Measurements from ENCODE around the gene AHNAK.

AHNAK gene

GRCh38 chr11:62401811-62402210, 144.8 kb downstream of the AHNAK start:
- no peak for DNase-seq
- in situ Hi-C loops (cut with MboI; ENCODE audit: low pct_unique_long_range_greater_than_20kb, low sequenced_read_pairs), result no loop called here

GRCh38 chr11:62401356-62401755, 145.2 kb downstream of the AHNAK start:
- no peak for DNase-seq
- in situ Hi-C loops (cut with MboI; ENCODE audit: low pct_unique_long_range_greater_than_20kb, low sequenced_read_pairs), result no loop called here

GRCh38 chr11:62400760-62401159, 145.8 kb downstream of the AHNAK start:
- DNase-seq, result no peak
- in situ Hi-C loops (cut with MboI; ENCODE audit: low pct_unique_long_range_greater_than_20kb, low sequenced_read_pairs), result no loop called here

GRCh38 chr11:62400281-62400680, 146.3 kb downstream of the AHNAK start:
- no peak for DNase-seq
- in situ Hi-C loops (cut with MboI; ENCODE audit: low pct_unique_long_range_greater_than_20kb, low sequenced_read_pairs), result no loop called here

GRCh38 chr11:62399878-62400266, 146.7 kb downstream of the AHNAK start:
- in situ Hi-C loops (cut with MboI; ENCODE audit: low pct_unique_long_range_greater_than_20kb, low sequenced_read_pairs), result loop anchor here (25.0 kb wide), 1 partner anchor 287 kb away; the partner anchor contains the start of genes LRRN4CL and UBXN1
- DNase-seq, result no peak

GRCh38 chr11:62399172-62399877, 147.3 kb downstream of the AHNAK start:
- in situ Hi-C loops (cut with MboI; ENCODE audit: low pct_unique_long_range_greater_than_20kb, low sequenced_read_pairs), result loop anchor here (25.0 kb wide), 1 partner anchor 288 kb away; the partner anchor contains the start of genes LRRN4CL and UBXN1
- no peak for DNase-seq

- in situ Hi-C loops (cut with MboI; ENCODE audit: low pct_unique_long_range_greater_than_20kb, low sequenced_read_pairs), result loop anchor here (25.0 kb wide), 1 partner anchor 289 kb away; the partner anchor contains the start of genes LRRN4CL and UBXN1
- DNase-seq, result no peak
Measured at GRCh38 chr11:62398011-62398994, 148.3 kb downstream of the AHNAK start.

GRCh38 chr11:62395885-62396551, 150.6 kb downstream of the AHNAK start:
- in situ Hi-C loops (cut with MboI; ENCODE audit: low pct_unique_long_range_greater_than_20kb, low sequenced_read_pairs), result loop anchor here (25.0 kb wide), 1 partner anchor 291 kb away; the partner anchor contains the start of genes LRRN4CL and UBXN1
- no peak for DNase-seq

- in situ Hi-C loops (cut with MboI; ENCODE audit: low pct_unique_long_range_greater_than_20kb, low sequenced_read_pairs), result loop anchor here (25.0 kb wide), 1 partner anchor 292 kb away; the partner anchor contains the start of genes LRRN4CL and UBXN1
Measured at GRCh38 chr11:62394825-62395538, 151.6 kb downstream of the AHNAK start.

GRCh38 chr11:62393735-62394134, 152.9 kb downstream of the AHNAK start:
- in situ Hi-C loops (cut with MboI; ENCODE audit: low pct_unique_long_range_greater_than_20kb, low sequenced_read_pairs), result loop anchor here (25.0 kb wide), 1 partner anchor 294 kb away; the partner anchor contains the start of genes LRRN4CL and UBXN1
- DNase-seq, result no peak

More at GRCh38 chr11:62394825-62395538, 151.6 kb downstream of the AHNAK start:
- peak; percentile 81 for DNase-seq

GRCh38 chr11:62393061-62393611, 153.5 kb downstream of the AHNAK start:
- in situ Hi-C loops (cut with MboI; ENCODE audit: low pct_unique_long_range_greater_than_20kb, low sequenced_read_pairs), result loop anchor here (25.0 kb wide), 1 partner anchor 294 kb away; the partner anchor contains the start of genes LRRN4CL and UBXN1

GRCh38 chr11:62392506-62392905, 154.1 kb downstream of the AHNAK start:
- in situ Hi-C loops (cut with MboI; ENCODE audit: low pct_unique_long_range_greater_than_20kb, low sequenced_read_pairs), result loop anchor here (25.0 kb wide), 1 partner anchor 295 kb away; the partner anchor contains the start of genes LRRN4CL and UBXN1
- no peak for DNase-seq

More at GRCh38 chr11:62393061-62393611, 153.5 kb downstream of the AHNAK start:
- DNase-seq, result no peak

- in situ Hi-C loops (cut with MboI; ENCODE audit: low pct_unique_long_range_greater_than_20kb, low sequenced_read_pairs), result loop anchor here (25.0 kb wide), 1 partner anchor 295 kb away; the partner anchor contains the start of genes LRRN4CL and UBXN1
- DNase-seq, result no peak
Measured at GRCh38 chr11:62391642-62392425, 154.8 kb downstream of the AHNAK start.

- DNase-seq, result no peak
- in situ Hi-C loops (cut with MboI; ENCODE audit: low pct_unique_long_range_greater_than_20kb, low sequenced_read_pairs), result loop anchor here (25.0 kb wide), 1 partner anchor 297 kb away; the partner anchor contains the start of genes LRRN4CL and UBXN1
Measured at GRCh38 chr11:62390722-62391121, 155.9 kb downstream of the AHNAK start.

- in situ Hi-C loops (cut with MboI; ENCODE audit: low pct_unique_long_range_greater_than_20kb, low sequenced_read_pairs), result loop anchor here (25.0 kb wide), 1 partner anchor 297 kb away; the partner anchor contains the start of genes LRRN4CL and UBXN1
- no peak for DNase-seq
Measured at GRCh38 chr11:62390237-62390636, 156.4 kb downstream of the AHNAK start.

GRCh38 chr11:62388999-62389398, 157.6 kb downstream of the AHNAK start:
- in situ Hi-C loops (cut with MboI; ENCODE audit: low pct_unique_long_range_greater_than_20kb, low sequenced_read_pairs), result loop anchor here (25.0 kb wide), 1 partner anchor 298 kb away; the partner anchor contains the start of genes LRRN4CL and UBXN1
- DNase-seq, result no peak

- no peak for DNase-seq
- in situ Hi-C loops (cut with MboI; ENCODE audit: low pct_unique_long_range_greater_than_20kb, low sequenced_read_pairs), result loop anchor here (25.0 kb wide), 1 partner anchor 300 kb away; the partner anchor contains the start of genes LRRN4CL and UBXN1
Measured at GRCh38 chr11:62387381-62387780, 159.2 kb downstream of the AHNAK start.

All from KBM-7 (cell line).